IMR-90 (cell line): ENCODE measurements around the gene MRGPRE. TPM values are rescaled to one million over a fixed set of nuclear protein-coding genes. Genes with fewer than 3 reads are reported as not detected.

Experiments
- ATAC-seq: fragments of 200-7000 bp; cut with Tn5 transposase; 2 replicates; pipeline ENCODE4 v1.9.1; 2020; ENCODE audit warnings: low read depth, mild to moderate bottlenecking, moderate library complexity
- BruUV-seq: library from RNA; stranded (reverse); fragments of 400-500 nt; replicated peaks from 2 replicates; lab custom pipeline; 2021; lab: Mats Ljungman, UMichigan
- CTCF ChIA-PET: fragments of 300-600 bp; formaldehyde crosslinking; extraction: SDS; loops from one replicate; lab custom pipeline; 2021; ENCODE audit warnings: antibody characterized with exemption; lab: Yijun Ruan, JAX
- POLR2A ChIA-PET: fragments of 300-600 bp; sonication (Branson Sonifier 250); formaldehyde crosslinking; loops from one replicate; lab custom pipeline; 2022; ENCODE audit warnings: antibody characterized with exemption; ENCODE audit not compliant: unreplicated experiment; lab: Charles Lee
- DNase-seq: peaks from one replicate; pipeline ENCODE4 v3.0.0; 2013
- H2AFZ ChIP-seq: replicated peaks from 2 replicates; pipeline ENCODE3; 2013; ENCODE audit warnings: low read length, mild to moderate bottlenecking; ENCODE audit not compliant: poor library complexity
- H2AK5ac ChIP-seq: 2 replicates; pipeline ENCODE4 v1.6.1; 2013; ENCODE audit warnings: low read depth, low read length, inconsistent platforms
- H2AK9ac ChIP-seq: replicated peaks from 2 replicates; pipeline ENCODE3; 2013; ENCODE audit warnings: mild to moderate bottlenecking, low read depth, low read length, moderate library complexity; ENCODE audit not compliant: poor library complexity
- H2BK120ac ChIP-seq: 2 replicates; pipeline ENCODE4 v1.6.1; 2013; ENCODE audit warnings: low read depth, low read length, inconsistent platforms
- H2BK15ac ChIP-seq: 3 replicates; pipeline ENCODE4 v1.6.1; 2013; ENCODE audit warnings: low read depth, low read length, inconsistent platforms
- H2BK20ac ChIP-seq: 2 replicates; pipeline ENCODE4 v1.6.1; 2013; ENCODE audit warnings: low read depth, mild to moderate bottlenecking, inconsistent platforms, low read length, moderate library complexity
- H2BK5ac ChIP-seq: 2 replicates; pipeline ENCODE4 v1.6.1; 2013; ENCODE audit warnings: mild to moderate bottlenecking, low read depth, low read length, inconsistent platforms; ENCODE audit not compliant: poor library complexity, severe bottlenecking
- H3K14ac ChIP-seq: replicated peaks from 2 replicates; pipeline ENCODE4 v1.6.1; 2013; ENCODE audit warnings: low read depth, low read length, inconsistent platforms
- H3K18ac ChIP-seq: 2 replicates; pipeline ENCODE4 v1.6.1; 2013; ENCODE audit warnings: low read depth, low read length, control low read depth
- H3K23ac ChIP-seq: 2 replicates; pipeline ENCODE4 v1.6.1; 2013; ENCODE audit warnings: low read depth, low read length, inconsistent platforms
- H3K27ac ChIP-seq: 2 replicates; pipeline ENCODE4 v1.5.1; 2013; ENCODE audit warnings: mild to moderate bottlenecking, control low read depth, low read length; ENCODE audit not compliant: insufficient read depth
- H3K27me3 ChIP-seq: 2 replicates; pipeline ENCODE4 v1.6.1; 2013; ENCODE audit warnings: low read length; ENCODE audit not compliant: control insufficient read depth, insufficient read depth
- H3K36me3 ChIP-seq: 2 replicates; pipeline ENCODE4 v1.6.1; 2013; ENCODE audit warnings: low read length, mixed read lengths; ENCODE audit not compliant: control insufficient read depth, insufficient read depth
- H3K4ac ChIP-seq: 2 replicates; pipeline ENCODE4 v1.6.1; 2013; ENCODE audit warnings: low read depth, low read length, inconsistent platforms
- H3K4me1 ChIP-seq: 2 replicates; pipeline ENCODE4 v1.6.1; 2013; ENCODE audit warnings: low read length, mixed read lengths; ENCODE audit not compliant: control insufficient read depth, insufficient read depth
- H3K4me2 ChIP-seq: 2 replicates; pipeline ENCODE4 v1.6.1; 2013; ENCODE audit warnings: low read depth, mild to moderate bottlenecking, control low read depth, low read length, moderate library complexity
- H3K4me3 ChIP-seq: 2 replicates; pipeline ENCODE4 v1.5.1; 2013; ENCODE audit warnings: low read depth, mild to moderate bottlenecking, control low read depth, low read length, moderate library complexity; ENCODE audit not compliant: insufficient read depth
- H3K56ac ChIP-seq: 2 replicates; pipeline ENCODE4 v1.6.1; 2013; ENCODE audit warnings: low read length, inconsistent platforms; ENCODE audit not compliant: insufficient read depth; ENCODE audit errors: extremely low read depth
- H3K79me1 ChIP-seq, 2 experiments: 2 replicates each; pipeline ENCODE4 v1.6.1; 2013; ENCODE audit warnings: low read length in 2 of 2, inconsistent platforms in 1 of 2, low read depth in 1 of 2
- H3K9ac ChIP-seq: 2 replicates; pipeline ENCODE4 v1.6.1; 2013; ENCODE audit warnings: low read depth, low read length, control low read depth
- H3K9me1 ChIP-seq: 2 replicates; pipeline ENCODE4 v1.6.1; 2013; ENCODE audit warnings: low read length, inconsistent platforms; ENCODE audit not compliant: insufficient read depth
- H3K9me3 ChIP-seq: 2 replicates; pipeline ENCODE4 v1.6.1; 2013; ENCODE audit warnings: low read length; ENCODE audit not compliant: control insufficient read depth, insufficient read depth
- H4K20me1 ChIP-seq: 2 replicates; pipeline ENCODE4 v1.6.1; 2013; ENCODE audit warnings: low read length, inconsistent platforms; ENCODE audit not compliant: insufficient read depth
- H4K5ac ChIP-seq: 2 replicates; pipeline ENCODE4 v1.6.1; 2013; ENCODE audit warnings: mild to moderate bottlenecking, low read depth, low read length, control low read depth
- H4K8ac ChIP-seq, 2 experiments: 2 replicates each; pipeline ENCODE4 v1.6.1; 2013; ENCODE audit warnings: low read depth in 2 of 2, low read length in 2 of 2, control low read depth in 1 of 2, inconsistent platforms in 1 of 2
- H4K91ac ChIP-seq: 2 replicates; pipeline ENCODE4 v1.6.1; 2013; ENCODE audit warnings: low read depth, low read length, inconsistent platforms; ENCODE audit not compliant: insufficient read depth
- BHLHE40 ChIP-seq: fragments of 150-350 bp; IDR thresholded peaks from 2 replicates; pipeline ENCODE4 v1.6.1; 2016; ENCODE audit warnings: mild to moderate bottlenecking, low read depth, low read length
- CTCF ChIP-seq: conservative IDR thresholded peaks from 2 replicates; pipeline ENCODE4 v1.5.1; 2012; ENCODE audit warnings: mild to moderate bottlenecking, low read depth, low read length, improper control_type of control experiment
- FOS ChIP-seq: fragments of 150-350 bp; IDR thresholded peaks from 2 replicates; pipeline ENCODE4 v1.6.1; 2016; ENCODE audit warnings: low read depth, low read length
- RAD21 ChIP-seq: IDR thresholded peaks from 2 replicates; pipeline ENCODE4 v1.6.1; 2012; ENCODE audit warnings: low read length, improper control_type of control experiment
- SMC3 ChIP-seq: fragments of 150-350 bp; IDR thresholded peaks from 2 replicates; pipeline ENCODE4 v1.6.1; 2016; ENCODE audit warnings: low read depth, mild to moderate bottlenecking, antibody characterized with exemption, low read length, moderate library complexity
- WGBS, 2 experiments: methylation state at CpG; one replicate each; pipeline versions ENCODE4 v1.1.5 to v1.1.7; 2013; ENCODE audit warnings: missing lambda C conversion rate in 2 of 2; ENCODE audit not compliant: insufficient read length in 1 of 2; ENCODE audit errors: extremely low coverage in 2 of 2; 5-methylcytosine and 5-hydroxymethylcytosine counted together
- dilution Hi-C: fragments of 300-500 bp; cut with HindIII; formaldehyde crosslinking; loops from one replicate; pipeline ENCODE4 v1.14.3; 2018; ENCODE audit warnings: low sequenced_read_pairs; ENCODE audit not compliant: unreplicated experiment
- in situ Hi-C: fragments of 300-500 bp; cut with MboI; formaldehyde crosslinking; loops from 3 replicates; pipeline ENCODE4 v1.14.3; 2019; ENCODE audit warnings: low sequenced_read_pairs, inconsistent platforms, mixed read lengths
- intact Hi-C: fragments of 100-400 bp; cut with micrococcal nuclease; formaldehyde crosslinking; loops from 2 replicates; pipeline ENCODE4 v1.10.0; 2022
- polyA plus RNA-seq, 3 experiments: library from polyadenylated mRNA; depleted of rRNA; stranded (reverse); fragments of >200 nt; gene quantifications; 2 replicates each; pipeline ENCODE4 v1.2.3, GENCODE V29; 2012; ENCODE audit warnings: low replicate concordance in 1 of 3
- total RNA-seq: library from RNA; depleted of rRNA; stranded (reverse); fragments of >200 nt; gene quantifications from 2 replicates; pipeline ENCODE4 v1.2.3, GENCODE V29; 2012

MRGPRE gene
- total and polyA plus RNA-seq, 2 of the 4 experiments (the other 2 are of a cell fraction): not detected

GRCh38 chr11:3195251-3196160 lies 36.7 kb downstream of the MRGPRE start:
- DNase-seq: peak; percentile 14
- ChIA-PET CTCF (interaction anchor here (0.6 to 1.2 kb wide), 2 partner anchors 12 to 26 kb away, joined by 5 read pairs; no protein-coding TSS in a partner anchor), POLR2A (no interaction called here)
- no peak overlapping the region for H3K27ac ChIP-seq
- H3K14ac ChIP-seq: no peak overlapping the region
- no peak overlapping the region for H3K18ac ChIP-seq
- no peak overlapping the region for H3K56ac ChIP-seq
- H3K27me3 ChIP-seq: peaks cover 57% of the 10 kb centered on the region
- 78% methylated on average over 5 of the region's 22 CpGs; no CpG with 5 or more reads in 1 of the 2 experiments for WGBS, 2 experiments
- H3K9me1 ChIP-seq: no peaks in the 10 kb centered on the region
- ATAC-seq: peak; percentile 73
- H3K9ac ChIP-seq: no peak overlapping the region
- in situ Hi-C loops: no loop called here
- H2AK5ac ChIP-seq: no peak overlapping the region; the same call in 1 of the 2 replicates
- no peak overlapping the region for H4K5ac ChIP-seq
- H4K8ac ChIP-seq: no peak overlapping the region
- H3K4me2 ChIP-seq: no peak overlapping the region
- no peaks in the 10 kb centered on the region for H3K9me3 ChIP-seq
- H4K91ac ChIP-seq: no peak overlapping the region
- H3K23ac ChIP-seq: no peak overlapping the region
- no peak overlapping the region for H2BK20ac ChIP-seq
- H3K4me3 ChIP-seq: no peak overlapping the region
- H3K36me3 ChIP-seq: no peaks in the 10 kb centered on the region
- no peak overlapping the region for H2AK9ac ChIP-seq
- no peaks in the 10 kb centered on the region for H3K79me1 ChIP-seq
- no peaks in the 10 kb centered on the region for H4K20me1 ChIP-seq
- dilution Hi-C loops: no loop called here
- no peak overlapping the region for H2BK15ac ChIP-seq
- no peaks in the 10 kb centered on the region for H3K4me1 ChIP-seq
- BruUV-seq: no TSS peak
- intact Hi-C loops: no loop called here
- TF ChIP-seq CTCF: peak; percentile 51
- peak; percentile 53 for TF ChIP-seq RAD21
- TF ChIP-seq FOS: no peak
- TF ChIP-seq BHLHE40: peak; percentile 79; the same call in 1 of the 2 replicates
- TF ChIP-seq SMC3: peak; percentile 40
- no peak overlapping the region for H3K4ac ChIP-seq
- H2BK5ac ChIP-seq: no peak overlapping the region
- H2AFZ ChIP-seq: no peak overlapping the region
- H2BK120ac ChIP-seq: no peak overlapping the region
